Calu3 (cell line): ENCODE data around the gene MYL6. TPM values are rescaled to one million over a fixed set of nuclear protein-coding genes. Genes with fewer than 3 reads are reported as not detected.

Experiments used
- BruUV-seq: library from RNA; stranded (reverse); fragments of 400-500 nt; replicated peaks from 2 replicates; lab custom pipeline; 2021; lab: Mats Ljungman, UMichigan
- CTCF ChIA-PET: fragments of 300-600 bp; sonication (Branson Sonifier 250); formaldehyde crosslinking; loops from one replicate; lab custom pipeline; 2022; ENCODE audit warnings: antibody characterized with exemption; lab: Charles Lee
- DNase-seq: peaks from one replicate; pipeline ENCODE4 v3.0.0; 2022
- H3K27ac Mint-ChIP-seq: one replicate; pipeline ENCODE4 v1.8.0; 2022; ENCODE audit warnings: mixed read lengths; ENCODE audit not compliant: unreplicated experiment
- H3K27me3 Mint-ChIP-seq: one replicate; pipeline ENCODE4 v1.8.0; 2022; ENCODE audit warnings: mixed read lengths; ENCODE audit not compliant: unreplicated experiment
- H3K36me3 Mint-ChIP-seq: one replicate; pipeline ENCODE4 v1.8.0; 2022; ENCODE audit warnings: mild to moderate bottlenecking, moderate library complexity, mixed read lengths; ENCODE audit not compliant: insufficient read depth, unreplicated experiment
- H3K4me1 Mint-ChIP-seq: one replicate; pipeline ENCODE4 v1.8.0; 2022; ENCODE audit warnings: mild to moderate bottlenecking, low read depth, mixed read lengths; ENCODE audit not compliant: unreplicated experiment
- H3K4me3 Mint-ChIP-seq: one replicate; pipeline ENCODE4 v1.8.0; 2022; ENCODE audit warnings: mild to moderate bottlenecking, low read depth, moderate library complexity, mixed read lengths; ENCODE audit not compliant: unreplicated experiment
- H3K9me3 Mint-ChIP-seq: one replicate; pipeline ENCODE4 v1.8.0; 2022; ENCODE audit warnings: low read depth, mixed read lengths; ENCODE audit not compliant: unreplicated experiment
- CTCF ChIP-seq: fragments of 200-600 bp; IDR thresholded peaks from one replicate; pipeline ENCODE4 v1.8.0; 2022; ENCODE audit warnings: antibody characterized with exemption; ENCODE audit not compliant: unreplicated experiment
- intact Hi-C: fragments of 100-400 bp; cut with micrococcal nuclease; formaldehyde crosslinking; loops from one replicate; pipeline ENCODE4 v1.10.0; 2022; ENCODE audit not compliant: unreplicated experiment
- total RNA-seq: library from RNA; stranded (reverse); gene quantifications from 2 replicates; pipeline ENCODE4 v1.2.3, GENCODE V29; 2022

Gene MYL6
- total RNA-seq, 1 experiment from 2014 or later: 1,130 TPM

- intact Hi-C loops: no loop called here
- Mint-ChIP-seq H3K9me3 (no peaks in the 10 kb centered on the region), H3K27me3 (no peaks in the 10 kb centered on the region), H3K4me3 (no peak overlapping the region), H3K4me1 (no peaks in the 10 kb centered on the region), H3K27ac (no peak overlapping the region), H3K36me3 (peaks cover 44% of the 10 kb centered on the region)
- BruUV-seq: no TSS peak
- TF ChIP-seq CTCF: no peak
- DNase-seq: no peak
- CTCF ChIA-PET: interaction anchor here (0.7 kb wide), 1 partner anchor 92 kb away, joined by 3 read pairs; no protein-coding TSS in a partner anchor
Observed at GRCh38 chr12:56141946-56142784, 16.0 kb upstream of the MYL6 start.

- CTCF ChIA-PET: no interaction called here
Observed at GRCh38 chr12:56143217-56143616, 14.9 kb upstream of the MYL6 start.

GRCh38 chr12:56143870-56144269 lies 14.3 kb upstream of the MYL6 start:
- no TSS peak for BruUV-seq
- no peak overlapping the region for H3K4me3 Mint-ChIP-seq
- no peak for DNase-seq
- no peaks in the 10 kb centered on the region for H3K4me1 Mint-ChIP-seq
- H3K27ac Mint-ChIP-seq: no peak overlapping the region
- CTCF ChIA-PET: interaction anchor here (0.6 to 0.7 kb wide), 2 partner anchors 16 to 335 kb away, joined by 3 read pairs; partner anchors contain the start of gene ESYT1
- no peaks in the 10 kb centered on the region for H3K9me3 Mint-ChIP-seq
- H3K36me3 Mint-ChIP-seq: peaks cover 38% of the 10 kb centered on the region
- no peaks in the 10 kb centered on the region for H3K27me3 Mint-ChIP-seq
- no peak for TF ChIP-seq CTCF
- intact Hi-C loops: no loop called here

More at GRCh38 chr12:56143217-56143616, 14.9 kb upstream of the MYL6 start:
- TF ChIP-seq CTCF: no peak
- intact Hi-C loops: no loop called here
- Mint-ChIP-seq H3K27ac (no peak overlapping the region), H3K9me3 (no peaks in the 10 kb centered on the region), H3K4me1 (no peaks in the 10 kb centered on the region), H3K27me3 (no peaks in the 10 kb centered on the region), H3K4me3 (no peak overlapping the region), H3K36me3 (peaks cover 44% of the 10 kb centered on the region)
- no TSS peak for BruUV-seq
- no peak for DNase-seq

- CTCF ChIA-PET: no interaction called here
- Mint-ChIP-seq H3K36me3 (peaks cover 25% of the 10 kb centered on the region), H3K27me3 (no peaks in the 10 kb centered on the region), H3K9me3 (no peaks in the 10 kb centered on the region), H3K4me3 (no peak overlapping the region), H3K27ac (no peak overlapping the region), H3K4me1 (no peaks in the 10 kb centered on the region)
- no peak for DNase-seq
- no peak for TF ChIP-seq CTCF
- BruUV-seq: no TSS peak
- intact Hi-C loops: no loop called here
Observed at GRCh38 chr12:56145217-56145616, 12.9 kb upstream of the MYL6 start.
